GM12891 (cell line): ENCODE measurements around the gene CMIP.

Experiments used
- DNase-seq: peaks from one replicate; pipeline ENCODE4 v3.0.0; 2011; ENCODE audit warnings: low spot score; ENCODE audit not compliant: insufficient read length
- FAIRE-seq: peaks from 2 replicates; lab custom pipeline; 2011; peaks lifted over from hg19 to GRCh38; lab: Jason Lieb, UNC
- PAX5 ChIP-seq: IDR thresholded peaks from 2 replicates; pipeline ENCODE4 v1.6.1; 2011; ENCODE audit warnings: low read length, moderate library complexity, mild to moderate bottlenecking; ENCODE audit not compliant: insufficient read depth, severe bottlenecking
- POLR2A ChIP-seq: IDR thresholded peaks from 2 replicates; pipeline ENCODE4 v1.6.1; 2011; ENCODE audit warnings: low read depth, low read length, control low read depth
- POLR2AphosphoS5 ChIP-seq: IDR thresholded peaks from 2 replicates; pipeline ENCODE4 v1.6.1; 2011; ENCODE audit warnings: low read depth, low read length, control low read depth
- POU2F2 ChIP-seq: IDR thresholded peaks from 2 replicates; pipeline ENCODE4 v1.6.1; 2011; ENCODE audit warnings: low read depth, mild to moderate bottlenecking, control low read depth, low read length, moderate library complexity
- SPI1 ChIP-seq: IDR thresholded peaks from 2 replicates; pipeline ENCODE4 v1.6.1; 2011; ENCODE audit warnings: low read depth, low read length, control low read depth
- TAF1 ChIP-seq: IDR thresholded peaks from 2 replicates; pipeline ENCODE4 v1.6.1; 2011; ENCODE audit warnings: low read depth, low read length, control low read depth

CMIP gene

DNA sequence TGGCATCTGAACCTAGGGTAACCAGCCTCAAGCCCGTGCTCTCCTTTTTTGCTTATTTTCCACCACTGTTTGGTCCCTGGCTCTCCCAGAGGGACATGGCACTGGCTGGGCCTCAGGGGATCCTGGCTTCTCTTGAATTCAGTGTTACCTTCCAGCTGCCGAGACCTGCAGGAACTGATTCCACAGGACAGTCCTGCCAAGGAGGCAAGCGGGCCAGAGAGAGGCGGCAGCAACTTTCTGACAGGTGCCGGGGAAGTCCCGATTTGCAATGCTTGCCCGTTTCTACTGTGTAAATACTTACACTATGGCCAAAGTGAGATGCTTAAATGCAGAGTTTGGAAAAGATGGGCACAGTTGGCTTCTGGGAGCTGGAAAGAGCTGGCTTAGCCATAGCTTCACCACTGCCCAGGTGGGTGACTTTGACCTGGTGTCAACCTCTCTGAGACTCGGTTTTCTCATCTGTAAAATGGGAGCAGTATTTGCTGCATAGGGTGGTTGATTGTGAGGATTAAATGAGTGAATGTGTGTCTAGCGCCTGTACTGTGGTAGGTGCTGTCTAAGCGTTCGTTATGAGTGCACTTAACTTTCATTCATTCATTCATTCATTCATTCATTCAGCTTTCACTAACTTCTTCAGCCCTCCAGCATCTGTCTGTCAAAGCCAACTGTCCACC lies 124.9 kb downstream of the CMIP start:
- TF ChIP-seq POLR2AphosphoS5, result no peak
- TF ChIP-seq TAF1, result no peak
- no peak for TF ChIP-seq PAX5
- TF ChIP-seq POU2F2, result no peak
- no peak for TF ChIP-seq POLR2A
- no peak for TF ChIP-seq SPI1
- DNase-seq (no peak), FAIRE-seq (no peak)

DNA sequence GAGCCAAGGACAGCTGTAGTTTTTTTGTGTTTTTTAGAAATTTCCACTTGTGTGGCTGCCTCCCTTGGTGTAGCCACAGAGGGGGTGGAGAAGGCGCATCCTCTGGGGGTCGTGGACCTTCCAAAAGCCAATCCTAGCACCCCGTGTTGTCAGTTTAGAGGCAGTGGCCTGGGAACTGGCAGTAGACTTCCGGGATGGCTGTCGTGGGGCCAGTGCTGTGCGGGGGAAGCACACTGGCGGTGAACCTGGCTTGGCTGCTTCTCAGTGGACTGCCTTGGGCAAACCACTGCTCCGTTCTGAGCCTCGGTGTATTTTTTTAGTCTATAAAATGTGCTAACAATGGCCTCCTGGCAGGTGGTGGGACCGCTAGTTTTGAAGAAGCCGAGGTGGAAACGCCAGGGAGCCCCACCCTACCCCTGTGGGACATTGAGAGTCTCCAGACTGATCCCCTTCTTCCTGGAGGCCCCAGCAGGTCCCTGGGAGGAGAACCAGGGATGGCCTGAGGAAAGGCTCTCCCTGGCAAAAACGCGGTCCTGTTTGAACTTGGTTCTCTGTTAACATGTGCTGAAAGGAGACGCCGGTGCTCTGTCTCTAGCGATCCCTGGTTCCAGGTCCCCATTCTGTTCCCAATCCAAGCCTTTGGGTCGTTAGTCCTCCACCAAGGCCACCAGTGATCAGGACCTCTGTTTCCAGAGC lies 125.7 kb downstream of the CMIP start:
- DNase-seq, result no peak
- FAIRE-seq, result no peak
- TF ChIP-seq POLR2A (no peak), PAX5 (no peak), POLR2AphosphoS5 (no peak), SPI1 (no peak), POU2F2 (no peak), TAF1 (no peak)

DNA sequence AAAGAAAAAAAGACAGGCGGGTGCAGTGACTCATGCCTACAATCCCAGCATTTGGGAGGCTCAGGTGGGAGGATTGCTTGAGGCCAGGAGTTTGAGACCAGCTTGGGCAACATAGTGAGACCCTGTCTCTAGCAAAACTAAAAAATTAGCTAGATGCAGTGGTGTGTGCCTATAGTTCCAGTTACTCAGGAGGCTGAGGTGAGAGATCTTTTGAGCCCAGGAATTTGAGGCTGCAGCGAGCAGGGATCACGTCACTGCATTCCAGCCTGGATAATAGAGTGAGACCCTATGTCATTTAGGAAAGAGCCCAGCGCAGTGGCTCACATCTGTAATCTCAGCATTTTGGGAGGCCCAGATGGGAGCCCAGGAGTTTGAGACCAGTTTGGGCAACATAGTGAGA lies 126.6 kb downstream of the CMIP start:
- DNase-seq (no peak), FAIRE-seq (no peak)
- TF ChIP-seq POLR2A (no peak), TAF1 (no peak), POU2F2 (no peak), PAX5 (no peak), SPI1 (no peak), POLR2AphosphoS5 (no peak)

DNA sequence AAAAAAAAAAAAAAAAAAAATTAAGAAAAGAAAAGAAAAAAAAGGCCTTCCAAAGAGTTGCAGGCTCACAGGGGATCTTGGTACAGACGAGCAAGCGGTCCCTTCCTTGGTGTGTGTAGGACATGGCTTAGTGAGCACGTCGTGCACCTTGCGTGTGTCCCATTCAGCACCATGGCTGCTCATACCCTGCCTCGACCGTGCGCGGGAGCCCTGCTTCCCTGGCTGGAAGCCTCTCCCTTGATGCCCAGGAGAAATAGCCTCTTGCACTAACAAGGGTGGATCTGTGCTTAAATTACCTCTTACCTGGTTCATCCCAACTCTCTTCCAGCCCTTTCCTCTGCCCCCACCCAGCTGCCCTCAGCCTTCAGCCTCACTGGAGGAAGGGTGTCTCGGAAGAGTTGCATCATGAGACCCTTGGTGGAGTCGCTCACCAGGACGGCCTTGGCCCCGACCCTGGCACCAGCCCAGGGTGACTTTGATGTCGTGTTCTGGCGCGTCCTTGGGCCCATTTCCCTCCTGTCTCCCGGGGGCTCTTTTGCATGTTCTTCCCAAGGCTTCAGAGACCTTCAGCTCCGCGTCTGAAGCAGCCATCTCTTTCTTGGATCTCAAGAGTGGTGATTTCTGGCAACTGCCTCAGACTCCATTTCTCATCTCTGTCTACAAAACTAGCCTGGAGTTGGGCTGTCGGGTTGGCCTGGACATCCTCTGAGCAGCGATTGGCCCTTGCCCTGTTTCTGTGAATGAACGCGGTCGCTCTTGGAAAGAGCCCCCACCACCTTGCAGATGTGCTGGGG lies 127.2 kb downstream of the CMIP start:
- DNase-seq (no peak), FAIRE-seq (no peak)
- TF ChIP-seq PAX5, result no peak
- TF ChIP-seq SPI1, result no peak
- TF ChIP-seq POLR2A, result no peak
- TF ChIP-seq POLR2AphosphoS5, result no peak

DNA sequence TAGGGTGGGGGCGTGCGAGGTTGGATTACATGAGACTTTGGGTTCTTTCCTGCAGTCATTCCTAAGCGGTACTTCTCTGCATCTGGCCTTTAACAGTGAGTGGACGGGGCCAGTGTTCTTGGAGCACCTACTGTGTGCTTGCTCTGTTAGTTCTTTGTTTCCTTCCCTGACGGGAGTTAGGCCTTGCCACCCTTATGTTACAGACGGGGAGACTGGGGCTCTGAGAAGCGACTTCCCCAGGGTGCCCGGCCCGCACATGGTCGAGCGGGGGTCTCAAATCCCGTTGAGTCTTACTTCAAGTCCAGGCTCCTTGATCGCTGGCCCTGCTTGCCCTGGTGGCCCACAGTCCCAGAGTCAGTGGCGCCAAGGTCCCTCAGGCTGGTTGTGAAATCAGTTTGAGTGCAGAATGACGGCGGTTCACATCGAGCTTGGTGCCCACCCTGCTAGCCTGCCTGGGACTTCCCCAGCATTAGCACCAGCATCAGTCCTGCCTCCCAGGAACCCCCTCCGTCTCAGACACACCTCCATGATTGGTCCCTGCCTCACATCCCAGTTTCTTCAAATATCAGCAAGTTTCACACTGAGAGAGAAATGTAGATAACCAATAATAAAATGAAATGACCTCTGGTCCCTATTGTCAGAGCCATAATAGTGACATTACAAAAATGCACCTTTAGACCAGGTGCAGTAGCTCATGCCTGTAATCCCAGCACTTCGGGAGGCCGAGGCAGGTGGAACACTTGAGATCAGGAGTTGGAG lies 128.0 kb downstream of the CMIP start:
- no peak for FAIRE-seq
- no peak for TF ChIP-seq POLR2AphosphoS5
- DNase-seq, result no peak

DNA sequence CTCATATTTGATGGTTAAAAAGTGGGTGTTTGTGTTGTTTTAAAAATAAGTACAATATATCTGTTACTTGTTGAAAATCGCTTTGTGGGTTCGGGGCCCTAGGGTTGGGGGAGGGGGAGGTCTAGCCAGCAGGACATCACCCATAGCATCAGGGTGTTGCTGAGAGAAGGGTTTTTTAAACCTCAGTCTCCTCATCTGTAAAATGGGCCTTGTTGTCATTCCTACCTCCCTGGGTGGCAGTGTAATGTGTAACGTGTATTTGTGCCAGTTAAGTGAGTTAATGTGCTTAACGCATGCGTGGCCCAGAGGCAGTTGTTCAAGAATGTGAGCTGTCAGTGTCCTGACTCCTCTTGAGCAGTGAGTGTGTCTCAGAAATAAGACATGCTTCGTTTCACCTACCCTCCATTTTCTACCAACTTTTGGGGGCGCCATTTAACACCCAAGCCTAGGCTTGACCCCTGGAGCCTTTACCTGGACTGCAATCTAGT lies 129.0 kb downstream of the CMIP start:
- TF ChIP-seq SPI1 (no peak), POLR2AphosphoS5 (no peak), PAX5 (no peak), POU2F2 (no peak), TAF1 (no peak)
- DNase-seq (no peak), FAIRE-seq (no peak)

DNA sequence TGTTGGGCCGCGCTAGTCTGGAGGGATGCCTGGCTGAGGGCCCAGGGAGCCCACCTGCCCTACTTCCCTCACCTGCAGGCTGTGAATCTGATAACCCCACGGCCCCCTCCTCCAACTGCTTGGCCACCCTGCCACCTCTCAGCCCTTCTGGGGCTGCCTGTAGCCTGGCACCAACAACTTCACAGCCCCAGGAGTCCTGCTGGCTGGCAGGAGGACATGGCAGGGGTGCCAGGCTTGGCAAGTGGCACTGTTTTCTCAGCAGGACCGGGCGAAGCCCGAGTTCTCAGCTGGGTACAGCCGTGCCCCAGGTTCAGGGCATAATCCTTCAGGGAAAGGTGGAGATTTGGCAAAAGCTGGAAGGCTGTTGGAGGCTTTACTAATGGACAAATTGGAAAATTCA lies 129.6 kb downstream of the CMIP start:
- DNase-seq (no peak), FAIRE-seq (no peak)
- TF ChIP-seq POU2F2, result no peak
- TF ChIP-seq PAX5, result no peak
- TF ChIP-seq TAF1, result no peak
- TF ChIP-seq SPI1, result no peak
- TF ChIP-seq POLR2A, result no peak
- TF ChIP-seq POLR2AphosphoS5, result no peak

DNA sequence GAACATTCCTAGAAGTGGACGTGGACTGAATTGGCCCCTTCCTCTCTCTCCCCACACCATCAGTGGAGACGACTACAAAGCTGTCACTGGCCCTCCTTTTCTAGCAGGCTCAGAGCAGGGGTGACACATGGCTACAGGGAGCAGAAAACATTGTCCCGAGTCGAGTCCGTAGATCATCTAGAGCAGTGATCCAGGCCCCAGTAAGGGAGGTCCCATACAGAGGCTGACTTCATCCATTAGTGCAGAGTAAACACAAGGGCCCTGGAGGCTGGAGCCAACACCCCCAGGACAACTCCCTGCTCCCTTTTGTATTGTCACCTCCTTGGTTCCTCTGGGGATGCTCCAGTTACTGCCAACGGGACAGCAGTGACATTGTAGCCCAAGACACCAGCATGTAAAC lies 130.7 kb downstream of the CMIP start:
- FAIRE-seq, result no peak
- DNase-seq, result no peak

DNA sequence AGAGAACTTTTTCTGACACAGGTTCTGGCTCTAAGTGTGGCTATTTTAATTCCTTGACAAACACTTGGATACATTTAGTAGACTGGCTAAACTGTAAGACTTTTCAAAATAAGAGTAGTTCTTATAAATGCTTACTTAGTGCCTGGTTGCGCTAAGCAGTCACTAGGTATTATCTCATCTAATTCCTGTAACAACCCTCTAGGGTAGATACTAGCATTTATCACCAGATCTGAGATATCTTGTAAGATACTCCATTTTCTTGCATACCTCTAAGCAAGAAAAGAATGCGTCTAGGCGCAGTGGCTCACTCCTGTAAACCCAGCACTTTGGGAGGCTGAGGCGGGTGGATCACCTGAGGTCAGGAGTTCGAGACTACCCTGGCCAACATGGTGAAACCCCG lies 131.2 kb downstream of the CMIP start:
- no peak for FAIRE-seq
- no peak for DNase-seq
- TF ChIP-seq TAF1 (no peak), SPI1 (no peak), POLR2AphosphoS5 (no peak), POU2F2 (no peak), POLR2A (no peak), PAX5 (no peak)

More for the DNA sequence above, 130.7 kb downstream of the CMIP start:
- TF ChIP-seq SPI1 (no peak), POLR2AphosphoS5 (no peak), PAX5 (no peak), TAF1 (no peak), POLR2A (no peak), POU2F2 (no peak)
